Panc1 (cell line): ENCODE results near the gene ZFP3. TPM values are rescaled to one million over a fixed set of nuclear protein-coding genes. Genes with fewer than 3 reads are reported as not detected.
"Not testable (repeated sequence)": the region's sequence is repeated elsewhere in the genome, so short reads cannot be mapped to it uniquely, and the experiment has no call there.

ENCODE experiments used
- ATAC-seq: fragments of 200-7000 bp; cut with Tn5 transposase; 2 replicates; pipeline ENCODE4 v1.9.1; 2020; ENCODE audit warnings: mild to moderate bottlenecking, moderate library complexity
- BruUV-seq: library from RNA; stranded (reverse); fragments of 400-500 nt; replicated peaks from 2 replicates; lab custom pipeline; 2021; lab: Mats Ljungman, UMichigan
- CTCF ChIA-PET: fragments of 300-600 bp; sonication (Branson Sonifier 250); formaldehyde crosslinking; loops from one replicate; lab custom pipeline; 2022; ENCODE audit warnings: antibody characterized with exemption; lab: Charles Lee
- POLR2A ChIA-PET: fragments of 300-600 bp; sonication (Branson Sonifier 250); formaldehyde crosslinking; loops from one replicate; lab custom pipeline; 2022; ENCODE audit warnings: antibody characterized with exemption; lab: Charles Lee
- DNase-seq: peaks from one replicate; pipeline ENCODE4 v3.0.0-alpha.2; 2010; ENCODE audit warnings: low read depth, low spot score
- H3K27ac ChIP-seq: 2 replicates; pipeline ENCODE4 v1.5.1; 2011; ENCODE audit warnings: mild to moderate bottlenecking, low read length, inconsistent platforms
- H3K27me3 ChIP-seq: fragments of 200-500 bp; sonication (Bioruptor generic); 2 replicates; pipeline ENCODE4 v1.6.0; 2014; ENCODE audit warnings: low read length, inconsistent platforms; ENCODE audit not compliant: control insufficient read depth, insufficient read depth
- H3K36me3 ChIP-seq: fragments of 200-500 bp; sonication (Bioruptor generic); 2 replicates; pipeline ENCODE4 v1.5.1; 2014; ENCODE audit warnings: inconsistent platforms, mild to moderate bottlenecking, low read length, moderate library complexity; ENCODE audit not compliant: control insufficient read depth, insufficient read depth
- H3K4me1 ChIP-seq: 2 replicates; pipeline ENCODE4 v1.5.1; 2011; ENCODE audit warnings: inconsistent platforms, mild to moderate bottlenecking, low read length, moderate library complexity; ENCODE audit not compliant: control insufficient read depth, insufficient read depth
- H3K4me3 ChIP-seq, 2 experiments: 2 replicates each; pipeline ENCODE4 v1.5.1; 2011 to 2012; ENCODE audit warnings: low read depth in 2 of 2, low read length in 2 of 2, mild to moderate bottlenecking in 2 of 2, inconsistent platforms in 1 of 2, moderate library complexity in 1 of 2
- H3K9me3 ChIP-seq: fragments of 200-500 bp; sonication (Bioruptor generic); 2 replicates; pipeline ENCODE4 v1.5.1; 2014; ENCODE audit warnings: low read depth, mild to moderate bottlenecking, inconsistent platforms, low read length, moderate library complexity; ENCODE audit not compliant: control insufficient read depth, insufficient read depth
- CTCF ChIP-seq: fragments of 450-650 bp; IDR thresholded peaks from 2 replicates; pipeline ENCODE4 v1.5.1; 2017; ENCODE audit warnings: mild to moderate bottlenecking
- REST ChIP-seq, 2 experiments: IDR thresholded peaks; 2 replicates each; pipeline ENCODE4 v1.6.1; 2011 to 2012; ENCODE audit warnings: low read depth in 2 of 2, control low read depth in 1 of 2, low read length in 1 of 2, mild to moderate bottlenecking in 1 of 2, moderate library complexity in 1 of 2; ENCODE audit not compliant: insufficient read depth in 1 of 2
- SIN3A ChIP-seq: IDR thresholded peaks from 2 replicates; pipeline ENCODE4 v1.6.1; 2012; ENCODE audit warnings: low read depth, mild to moderate bottlenecking, low read length, moderate library complexity, borderline replicate concordance; ENCODE audit not compliant: insufficient read depth
- in situ Hi-C: cut with HindIII; loops from 2 replicates; pipeline ENCODE4 v1.10.0; 2016; ENCODE audit warnings: low sequenced_read_pairs, low pct_unique_long_range_greater_than_20kb
- intact Hi-C: fragments of 100-400 bp; cut with micrococcal nuclease; formaldehyde crosslinking; loops from one replicate; pipeline ENCODE4 v1.10.0; 2022; ENCODE audit not compliant: unreplicated experiment
- total RNA-seq: library from RNA; stranded (reverse); gene quantifications from one replicate; pipeline ENCODE4 v1.2.1, GENCODE V29; 2021; ENCODE audit not compliant: unreplicated experiment

ZFP3 gene
- total RNA-seq, 1 experiment from 2014 or later = not detected

GRCh38 chr17:5131146-5131715, 53.0 kb downstream of the ZFP3 start:
- in situ Hi-C loops = no loop called here

GRCh38 chr17:5131799-5132502, 53.7 kb downstream of the ZFP3 start:
- POLR2A ChIA-PET, H3K9me3 ChIP-seq, in situ Hi-C loops, H3K4me3 ChIP-seq, H3K4me1 ChIP-seq, CTCF ChIA-PET, BruUV-seq, H3K27me3 ChIP-seq, H3K36me3 ChIP-seq, ATAC-seq, H3K27ac ChIP-seq, DNase-seq, intact Hi-C loops: not testable (repeated sequence)

More at GRCh38 chr17:5131146-5131715, 53.0 kb downstream of the ZFP3 start:
- Histone ChIP-seq H3K27me3 (no peaks in the 10 kb centered on the region), H3K4me3 (no peak overlapping the region), H3K9me3 (no peaks in the 10 kb centered on the region), H3K36me3 (no peaks in the 10 kb centered on the region), H3K4me1 (no peaks in the 10 kb centered on the region), H3K27ac (no peak overlapping the region)
- intact Hi-C loops = no loop called here
- BruUV-seq = no TSS peak
- TF ChIP-seq SIN3A = no peak
- TF ChIP-seq REST (IDR thresholded peaks at IDR 0.05; ENCODE audit: insufficient read depth in 1 of 2, low read depth in 2 of 2, low read length in 1 of 2) = no peak
- no peak for TF ChIP-seq CTCF
- ATAC-seq = no peak
- ChIA-PET POLR2A (no interaction called here), CTCF (no interaction called here)
- no peak for DNase-seq

- BruUV-seq, CTCF ChIA-PET, DNase-seq, H3K9me3 ChIP-seq, H3K4me3 ChIP-seq, intact Hi-C loops, ATAC-seq, H3K27me3 ChIP-seq, H3K36me3 ChIP-seq, H3K27ac ChIP-seq, in situ Hi-C loops, POLR2A ChIA-PET, H3K4me1 ChIP-seq: not testable (repeated sequence)
Measured at GRCh38 chr17:5132503-5133225, 54.4 kb downstream of the ZFP3 start.
